H1 (cell line): ENCODE measurements around the gene CCDC174. TPM values are rescaled to one million over a fixed set of nuclear protein-coding genes. Genes with fewer than 3 reads are reported as not detected.

Experiments
- CTCF ChIA-PET: fragments of 300-600 bp; sonication (Branson Sonifier 250); formaldehyde crosslinking; loops from one replicate; lab custom pipeline; 2021; ENCODE audit not compliant: partially characterized antibody; lab: Charles Lee
- POLR2A ChIA-PET: fragments of 300-600 bp; sonication (Branson Sonifier 250); formaldehyde crosslinking; loops from one replicate; lab custom pipeline; 2021; ENCODE audit warnings: inconsistent platforms; ENCODE audit not compliant: partially characterized antibody; lab: Charles Lee
- DNase-seq, 2 experiments: peaks; one replicate each; pipeline versions ENCODE4 v3.0.0 to v3.0.0-alpha.2; 2010 to 2022; ENCODE audit warnings: low spot score in 2 of 2, low read depth in 1 of 2, mixed read lengths in 1 of 2
- FAIRE-seq: peaks from 2 replicates; lab custom pipeline; 2011; peaks lifted over from hg19 to GRCh38; lab: Jason Lieb, UNC
- H2AFZ ChIP-seq: 2 replicates; pipeline ENCODE4 v1.8.1; 2012; ENCODE audit warnings: low read length, inconsistent platforms
- H2AK5ac ChIP-seq: 2 replicates; pipeline ENCODE4 v1.6.1; 2013; ENCODE audit warnings: low read depth, low read length
- H2BK120ac ChIP-seq: replicated peaks from 2 replicates; pipeline ENCODE3; 2013; ENCODE audit warnings: low read depth, low read length, inconsistent platforms
- H2BK12ac ChIP-seq: 2 replicates; pipeline ENCODE4 v1.6.1; 2013; ENCODE audit warnings: low read depth, low read length
- H2BK15ac ChIP-seq: 2 replicates; pipeline ENCODE4 v1.6.1; 2013; ENCODE audit warnings: low read length
- H2BK20ac ChIP-seq: 2 replicates; pipeline ENCODE4 v1.6.1; 2013; ENCODE audit warnings: low read length
- H2BK5ac ChIP-seq: 2 replicates; pipeline ENCODE4 v1.6.1; 2013; ENCODE audit warnings: low read depth, low read length
- H3K14ac ChIP-seq: 2 replicates; pipeline ENCODE4 v1.6.1; 2013; ENCODE audit warnings: inconsistent platforms; ENCODE audit not compliant: insufficient read length
- H3K18ac ChIP-seq: 2 replicates; pipeline ENCODE4 v1.6.1; 2013; ENCODE audit warnings: low read length; ENCODE audit errors: extremely low read depth
- H3K23ac ChIP-seq: 2 replicates; pipeline ENCODE4 v1.6.1; 2013; ENCODE audit warnings: inconsistent platforms; ENCODE audit not compliant: insufficient read length
- H3K23me2 ChIP-seq: 2 replicates; pipeline ENCODE4 v1.6.1; 2013; ENCODE audit warnings: low read depth, low read length
- H3K27ac ChIP-seq: 2 replicates; pipeline ENCODE4 v1.6.1; 2011; ENCODE audit warnings: low read depth, low read length, inconsistent platforms
- H3K27me3 ChIP-seq, 4 experiments: replicated peaks in 1 of 4; 1 replicate in 1 of 4; 2 replicates in 3 of 4; pipeline versions ENCODE4 v1.6.1 to v1.8.1; 2011 to 2013; ENCODE audit warnings: low read length in 3 of 4, mild to moderate bottlenecking in 3 of 4, inconsistent platforms in 2 of 4, mixed read lengths in 2 of 4, moderate library complexity in 1 of 4; ENCODE audit not compliant: control insufficient read depth in 3 of 4, insufficient read depth in 3 of 4; ENCODE audit errors: extremely low read depth in 1 of 4
- H3K36me3 ChIP-seq, 4 experiments: 2 replicates each; pipeline versions ENCODE4 v1.6.1 to v1.8.1; 2011 to 2013; ENCODE audit warnings: mild to moderate bottlenecking in 4 of 4, low read length in 3 of 4, moderate library complexity in 2 of 4, control low read depth in 1 of 4, inconsistent platforms in 1 of 4; ENCODE audit not compliant: insufficient read depth in 4 of 4, control insufficient read depth in 2 of 4
- H3K4ac ChIP-seq: replicated peaks from 2 replicates; pipeline ENCODE3; 2013; ENCODE audit warnings: low read length, low read depth, mixed read lengths, inconsistent platforms; ENCODE audit not compliant: insufficient read length
- H3K4me1 ChIP-seq, 4 experiments: replicated peaks in 1 of 4; 1 replicate in 1 of 4; 2 replicates in 3 of 4; pipeline versions ENCODE4 v1.6.1 to v1.8.1; 2011 to 2013; ENCODE audit warnings: low read length in 3 of 4, inconsistent platforms in 2 of 4, mixed read lengths in 1 of 4; ENCODE audit not compliant: insufficient read depth in 4 of 4, control insufficient read depth in 3 of 4
- H3K4me2 ChIP-seq, 2 experiments: 2 replicates each; pipeline versions ENCODE4 v1.6.1 to v1.8.1; 2011 to 2013; ENCODE audit warnings: low read depth in 2 of 2, low read length in 2 of 2, control low read depth in 1 of 2, inconsistent platforms in 1 of 2, mild to moderate bottlenecking in 1 of 2; ENCODE audit not compliant: insufficient read depth in 1 of 2
- H3K4me3 ChIP-seq, 4 experiments: fragments of 200-600, 300-600 bp in 1 of 4; sonication (generic), shearing (Covaris generic), sonication (Bioruptor Twin) in 1 of 4; 2 replicates each; pipeline versions ENCODE4 v1.5.1 to v1.8.1; 2011 to 2016; ENCODE audit warnings: low read length in 4 of 4, low read depth in 3 of 4, control low read depth in 2 of 4, inconsistent platforms in 2 of 4, mild to moderate bottlenecking in 2 of 4, mixed read lengths in 1 of 4, moderate library complexity in 1 of 4; ENCODE audit not compliant: insufficient read depth in 2 of 4; ENCODE audit errors: extremely low read depth in 1 of 4
- H3K56ac ChIP-seq: replicated peaks from 2 replicates; pipeline ENCODE3; 2013; ENCODE audit warnings: low read depth, mild to moderate bottlenecking, mixed read lengths, low read length, inconsistent platforms; ENCODE audit not compliant: insufficient read length
- H3K79me1 ChIP-seq: 2 replicates; pipeline ENCODE4 v1.6.1; 2013; ENCODE audit warnings: low read depth, low read length, control low read depth
- H3K79me2 ChIP-seq, 2 experiments: 2 replicates each; pipeline versions ENCODE4 v1.6.1 to v1.8.1; 2012 to 2013; ENCODE audit warnings: low read length in 2 of 2, mild to moderate bottlenecking in 2 of 2, inconsistent platforms in 1 of 2; ENCODE audit not compliant: insufficient read depth in 2 of 2, control insufficient read depth in 1 of 2
- H3K9ac ChIP-seq, 4 experiments: replicated peaks in 1 of 4; 1 replicate in 1 of 4; 2 replicates in 3 of 4; pipeline versions ENCODE4 v1.6.1 to v1.8.1; 2011 to 2013; ENCODE audit warnings: low read depth in 3 of 4, low read length in 3 of 4, control low read depth in 2 of 4, mild to moderate bottlenecking in 2 of 4, moderate library complexity in 2 of 4, inconsistent platforms in 1 of 4; ENCODE audit errors: extremely low read depth in 1 of 4
- H3K9me3 ChIP-seq, 2 experiments: 2 replicates each; pipeline versions ENCODE4 v1.6.1 to v1.8.1; 2012 to 2013; ENCODE audit warnings: mild to moderate bottlenecking in 2 of 2, moderate library complexity in 2 of 2, control low read depth in 1 of 2, inconsistent platforms in 1 of 2, low read depth in 1 of 2, low read length in 1 of 2, mixed read lengths in 1 of 2; ENCODE audit not compliant: insufficient read depth in 2 of 2
- H4K20me1 ChIP-seq, 2 experiments: replicated peaks in 1 of 2; 2 replicates each; pipeline versions ENCODE3 to v1.8.1; 2011 to 2013; ENCODE audit warnings: inconsistent platforms in 2 of 2, low read length in 2 of 2, mild to moderate bottlenecking in 1 of 2; ENCODE audit not compliant: insufficient read depth in 2 of 2, control insufficient read depth in 1 of 2
- H4K5ac ChIP-seq: 2 replicates; pipeline ENCODE4 v1.6.1; 2013; ENCODE audit warnings: low read length, low read depth, mixed read lengths, inconsistent platforms; ENCODE audit not compliant: insufficient read length
- H4K8ac ChIP-seq: 2 replicates; pipeline ENCODE4 v1.8.0; 2013; ENCODE audit warnings: mild to moderate bottlenecking, moderate library complexity, low read length, inconsistent platforms; ENCODE audit not compliant: insufficient read depth; ENCODE audit errors: extremely low read depth
- H4K91ac ChIP-seq: replicated peaks from 2 replicates; pipeline ENCODE3; 2013; ENCODE audit warnings: low read length, mixed read lengths, inconsistent platforms; ENCODE audit not compliant: insufficient read length
- ATF2 ChIP-seq: IDR thresholded peaks from 2 replicates; pipeline ENCODE4 v1.6.1; 2012; ENCODE audit warnings: low read length, inconsistent platforms
- BRCA1 ChIP-seq: IDR thresholded peaks from 2 replicates; pipeline ENCODE4 v1.6.1; 2012; ENCODE audit warnings: low read depth, low read length, improper control_type of control experiment
- EGR1 ChIP-seq: IDR thresholded peaks from 2 replicates; pipeline ENCODE4 v1.6.1; 2011; ENCODE audit warnings: low read depth, low read length, borderline replicate concordance
- GTF2F1 ChIP-seq: IDR thresholded peaks from 2 replicates; pipeline ENCODE4 v1.6.1; 2012; ENCODE audit warnings: low read depth, low read length, improper control_type of control experiment, borderline replicate concordance
- HDAC6 ChIP-seq: IDR thresholded peaks from one replicate; pipeline ENCODE4 v1.7.1; 2012; ENCODE audit warnings: low read depth, mild to moderate bottlenecking, inconsistent platforms, low read length, moderate library complexity
- NANOG ChIP-seq: IDR thresholded peaks from 2 replicates; pipeline ENCODE4 v1.6.1; 2011; ENCODE audit warnings: low read length, low read depth, mild to moderate bottlenecking, inconsistent platforms; ENCODE audit not compliant: insufficient read depth, poor library complexity, severe bottlenecking
- POU5F1 ChIP-seq: IDR thresholded peaks from 2 replicates; pipeline ENCODE4 v1.6.1; 2011; ENCODE audit warnings: low read depth, mild to moderate bottlenecking, low read length, moderate library complexity
- SIX5 ChIP-seq: IDR thresholded peaks from 2 replicates; pipeline ENCODE4 v1.6.1; 2011; ENCODE audit warnings: mild to moderate bottlenecking, low read depth, low read length
- TAF1 ChIP-seq: IDR thresholded peaks from 2 replicates; pipeline ENCODE4 v1.6.1; 2011; ENCODE audit warnings: mild to moderate bottlenecking, low read depth, low read length
- WGBS, 2 experiments: shearing (Covaris generic) in 1 of 2; methylation state at CpG; one replicate each; pipeline versions ENCODE4 v1.1.6 to v1.1.7; 2013 to 2015; ENCODE audit warnings: low lambda C conversion rate in 2 of 2, mixed read lengths in 2 of 2, inconsistent platforms in 1 of 2, low coverage in 1 of 2, missing lambda C conversion rate in 1 of 2; ENCODE audit not compliant: insufficient replicate concordance in 2 of 2, insufficient coverage in 1 of 2, insufficient read length in 1 of 2; ENCODE audit errors: extremely low coverage in 1 of 2, missing lambda C conversion rate in 1 of 2; 5-methylcytosine and 5-hydroxymethylcytosine counted together
- polyA plus RNA-seq, 7 experiments: library from polyadenylated mRNA; depleted of rRNA in 3 of 7; stranded (reverse) in 5 of 7; unstranded in 2 of 7; fragments of >200 nt in 5 of 7; fragments of 200-250 nt in 2 of 7; gene quantifications; 1 replicate in 5 of 7; 2 replicates in 1 of 7; 4 replicates in 1 of 7; pipeline versions ENCODE4 v1.2.1 to v1.2.3, GENCODE V29; 2011 to 2013; ENCODE audit warnings: missing spikeins in 2 of 7, mixed read lengths in 2 of 7
- total RNA-seq: library from RNA; stranded (reverse); fragmentation: NEBNext Ultra II Directional; extraction: Animal tissue kit (Norgen Biotek cat#: 25700); gene quantifications from 2 replicates; pipeline ENCODE4 v1.2.1, GENCODE V29; 2021

Gene CCDC174
- total and polyA plus RNA-seq, 2 of the 8 experiments (the other 6 are each of a cell fraction or from before 2014, with no cell fraction given) = 3.5 to 11.9 TPM

GRCh38 chr3:14623569-14624051, 28.0 kb upstream of the CCDC174 start:
- peaks cover 0 to 9% (median 0%) of the 10 kb centered on the region in 4 experiments; a peak in 4 of 7 replicates for H3K4me1 ChIP-seq
- no peaks in the 10 kb centered on the region for H3K27me3 ChIP-seq
- WGBS, 2 experiments = 81% methylated on average over 4 of the region's 4 CpGs; no CpG with 5 or more reads in 1 of the 2 experiments
- no peak overlapping the region for H2BK5ac ChIP-seq
- H2BK15ac ChIP-seq = no peak overlapping the region
- H3K23ac ChIP-seq = no peak overlapping the region
- no peak overlapping the region for H3K4me2 ChIP-seq
- TF ChIP-seq NANOG (no peak), SIX5 (no peak), TAF1 (no peak), POU5F1 (no peak), BRCA1 (no peak), HDAC6 (no peak), GTF2F1 (no peak), EGR1 (no peak), ATF2 (no peak)
- no peak overlapping the region for H3K14ac ChIP-seq
- no peak overlapping the region for H3K56ac ChIP-seq
- POLR2A ChIA-PET = no interaction called here
- H3K18ac ChIP-seq = no peak overlapping the region
- H2BK120ac ChIP-seq = no peak overlapping the region
- no peaks in the 10 kb centered on the region; the same call in 1 of the 2 replicates for H3K79me1 ChIP-seq
- FAIRE-seq (no peak), DNase-seq (no peak)
- no peak overlapping the region for H4K8ac ChIP-seq
- H3K23me2 ChIP-seq = peaks cover 2% of the 10 kb centered on the region
- H2BK12ac ChIP-seq = no peak overlapping the region
- no peak overlapping the region for H2AK5ac ChIP-seq
- H4K5ac ChIP-seq = no peak overlapping the region
- no peaks in the 10 kb centered on the region for H3K36me3 ChIP-seq
- CTCF ChIA-PET = interaction anchor here (0.6 to 7.0 kb wide), 8 partner anchors 9 to 295 kb away, joined by 3 to 35 read pairs (median 4); partner anchors contain the start of gene CCDC174
- H2BK20ac ChIP-seq = no peak overlapping the region
- H3K9ac ChIP-seq = no peak overlapping the region
- no peaks in the 10 kb centered on the region for H3K9me3 ChIP-seq
- H4K91ac ChIP-seq = no peak overlapping the region
- no peaks in the 10 kb centered on the region for H4K20me1 ChIP-seq
- no peaks in the 10 kb centered on the region for H3K79me2 ChIP-seq
- no peak overlapping the region for H3K27ac ChIP-seq
- H3K4me3 ChIP-seq = no peak overlapping the region
- H3K4ac ChIP-seq = no peak overlapping the region
- H2AFZ ChIP-seq = no peak overlapping the region
